Lower leg skin (tissue), 4 donors: ENCODE measurements around the gene UBL4A. TPM values are rescaled to one million over a fixed set of nuclear protein-coding genes. Genes with fewer than 3 reads are reported as not detected.

Experiments
- DNase-seq, 2 donors: peaks; one replicate each; pipeline ENCODE4 v3.0.0-alpha.2; 2019; ENCODE audit warnings: low spot score in 2 of 2
- H3K4me3 ChIP-seq: fragments of 200-600 bp; sonication (generic); 2 replicates; pipeline ENCODE4 v1.5.1; 2017; ENCODE audit warnings: mild to moderate bottlenecking, low read depth; ENCODE audit not compliant: poor library complexity, severe bottlenecking
- POLR2A ChIP-seq, 2 donors: fragments of 450-650 bp; IDR thresholded peaks; one replicate each; pipeline ENCODE4 v1.6.1; 2016 to 2017; ENCODE audit warnings: antibody characterized with exemption in 2 of 2, mild to moderate bottlenecking in 1 of 2, moderate library complexity in 1 of 2
- WGBS, 2 donors: methylation state at CpG; one replicate each; pipeline ENCODE4 v1.1.5; 2018; 5-methylcytosine and 5-hydroxymethylcytosine counted together
- intact Hi-C: fragments of 100-400 bp; cut with DNase I; formaldehyde crosslinking; loops from one replicate; pipeline ENCODE4 v1.15.0; 2023; ENCODE audit warnings: low total_unique reads
- total RNA-seq, 4 donors: library from RNA; depleted of rRNA; stranded (reverse); fragments of >200 nt; gene quantifications; one replicate each; pipeline ENCODE4 v1.1.0, GENCODE V29; 2016
- TF ChIP-seq, protein P1 (sequence below), 3 donors: fragments of 450-650 bp; IDR thresholded peaks; one replicate each; pipeline ENCODE4 v1.5.1; 2016; ENCODE audit warnings: antibody characterized with exemption in 3 of 3, mild to moderate bottlenecking in 3 of 3, moderate library complexity in 2 of 3

Gene UBL4A
- total RNA-seq, 4 donors from 2014 or later, result 33.7 to 57.0 (median 50.7) TPM

DNA sequence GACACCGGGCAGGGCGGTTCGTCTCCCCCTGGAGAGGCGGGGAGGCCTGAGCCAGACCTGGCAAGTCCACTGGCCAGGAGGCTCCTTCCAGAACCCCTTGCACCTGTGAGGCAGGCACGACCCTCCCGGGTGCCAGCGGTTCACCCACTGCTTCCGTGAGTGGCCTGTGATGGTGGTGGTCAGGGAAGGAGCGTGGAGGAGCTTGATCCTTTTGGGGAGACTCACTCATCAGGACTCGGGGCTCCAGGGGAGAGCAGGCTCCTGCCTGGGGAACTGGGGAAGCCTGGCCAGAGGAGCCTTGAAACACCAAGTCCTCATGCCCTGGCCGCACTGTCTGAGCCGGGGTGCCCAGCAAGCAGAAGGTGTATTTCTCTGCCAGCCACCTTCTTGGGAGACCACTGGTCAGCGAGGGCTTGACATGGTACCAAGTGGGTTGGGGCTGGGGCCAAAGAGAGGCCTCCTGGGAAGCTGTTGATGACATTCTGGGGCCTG lies 41.6 kb downstream of the UBL4A start:
- H3K4me3 ChIP-seq, result peak overlapping the region; percentile 33
- intact Hi-C loops, result no loop called here
- 53 to 60% methylated on average over 1 to 13 of the region's 13 CpGs for WGBS, 2 donors
- no peak for DNase-seq
- TF ChIP-seq, protein P1, sequence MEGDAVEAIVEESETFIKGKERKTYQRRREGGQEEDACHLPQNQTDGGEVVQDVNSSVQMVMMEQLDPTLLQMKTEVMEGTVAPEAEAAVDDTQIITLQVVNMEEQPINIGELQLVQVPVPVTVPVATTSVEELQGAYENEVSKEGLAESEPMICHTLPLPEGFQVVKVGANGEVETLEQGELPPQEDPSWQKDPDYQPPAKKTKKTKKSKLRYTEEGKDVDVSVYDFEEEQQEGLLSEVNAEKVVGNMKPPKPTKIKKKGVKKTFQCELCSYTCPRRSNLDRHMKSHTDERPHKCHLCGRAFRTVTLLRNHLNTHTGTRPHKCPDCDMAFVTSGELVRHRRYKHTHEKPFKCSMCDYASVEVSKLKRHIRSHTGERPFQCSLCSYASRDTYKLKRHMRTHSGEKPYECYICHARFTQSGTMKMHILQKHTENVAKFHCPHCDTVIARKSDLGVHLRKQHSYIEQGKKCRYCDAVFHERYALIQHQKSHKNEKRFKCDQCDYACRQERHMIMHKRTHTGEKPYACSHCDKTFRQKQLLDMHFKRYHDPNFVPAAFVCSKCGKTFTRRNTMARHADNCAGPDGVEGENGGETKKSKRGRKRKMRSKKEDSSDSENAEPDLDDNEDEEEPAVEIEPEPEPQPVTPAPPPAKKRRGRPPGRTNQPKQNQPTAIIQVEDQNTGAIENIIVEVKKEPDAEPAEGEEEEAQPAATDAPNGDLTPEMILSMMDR (IDR thresholded peaks at IDR 0.05), result no peak
- TF ChIP-seq POLR2A (IDR thresholded peaks at IDR 0.05), result no peak

DNA sequence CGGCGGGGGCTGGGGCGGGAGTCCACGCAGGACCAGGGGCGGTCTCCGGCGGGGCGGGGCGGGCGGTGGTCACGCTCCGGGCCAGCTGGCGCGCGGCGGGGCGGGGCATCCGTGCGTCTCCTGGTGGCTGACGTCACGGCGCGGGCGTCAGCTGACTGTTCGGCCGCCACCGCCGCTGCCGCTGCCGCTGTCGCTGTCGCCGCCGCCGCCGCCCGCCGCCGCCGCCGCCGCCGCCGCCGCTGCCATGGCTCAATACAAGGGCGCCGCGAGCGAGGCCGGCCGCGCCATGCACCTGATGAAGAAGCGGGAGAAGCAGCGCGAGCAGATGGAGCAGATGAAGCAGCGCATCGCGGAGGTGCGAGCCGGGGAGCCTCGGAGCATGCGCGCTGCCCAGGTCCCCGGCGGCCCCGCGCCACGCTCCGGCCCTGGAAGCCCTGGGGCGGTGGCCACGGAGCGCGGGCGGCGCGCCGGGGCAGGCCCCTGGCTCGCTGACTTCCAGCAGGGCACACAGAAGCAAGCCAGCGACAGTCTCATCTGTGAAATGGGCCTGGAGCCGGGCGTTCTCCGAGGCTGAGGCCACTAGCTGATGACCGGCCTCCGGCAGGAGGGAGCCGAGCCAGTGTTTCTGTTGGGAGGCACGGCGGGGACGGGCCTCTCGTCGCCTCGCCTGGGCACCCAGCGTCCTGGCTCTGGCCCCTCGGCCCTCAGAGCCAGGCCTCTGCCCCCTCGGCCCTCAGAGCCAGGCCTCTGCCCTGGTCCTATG lies 42.2 kb downstream of the UBL4A start, which contains the start of gene FAM50A:
Gene FAM50A, plus strand, starts transcription at position 150 of the 763 bp plus-strand sequence. Its CDS starts 95 bp downstream, at position 245.
- DNase-seq, result peak; percentile 56 to 96
- 50% methylated on average over 19 of the region's 94 CpGs; no CpG with 5 or more reads in 1 of the 2 donors for WGBS, 2 donors
- H3K4me3 ChIP-seq, result peak within 1 kb of the TSS; percentile 33
- intact Hi-C loops, result no loop called here
- TF ChIP-seq, protein P1 (IDR thresholded peaks at IDR 0.05), result no peak
- TF ChIP-seq POLR2A (IDR thresholded peaks at IDR 0.05), result no peak

DNA sequence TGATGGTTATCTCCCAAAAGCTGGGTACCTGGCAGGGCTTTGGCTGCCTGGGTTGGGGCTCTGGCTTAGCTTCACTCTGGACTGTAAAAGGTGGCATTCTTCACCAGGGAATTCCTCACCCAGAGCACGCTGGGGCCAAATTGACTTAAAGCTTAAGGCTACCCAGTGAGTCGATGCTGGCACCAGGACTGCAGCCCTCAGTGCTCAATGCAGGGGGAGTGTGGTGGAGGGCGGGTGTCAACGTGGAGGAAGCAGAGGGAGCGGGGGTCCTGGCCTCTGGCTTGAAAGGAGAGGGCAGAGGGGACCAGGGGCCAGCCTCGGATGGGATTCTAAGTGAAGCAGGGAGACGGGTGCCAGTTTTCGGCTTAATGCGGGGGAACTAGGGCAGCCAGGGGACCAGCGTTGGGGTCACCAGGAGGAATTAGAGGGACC lies 42.9 kb downstream of the UBL4A start:
- WGBS, 2 donors, result 12 to 44% methylated on average over 4 to 10 of the region's 10 CpGs
- no peak for DNase-seq
- H3K4me3 ChIP-seq, result no peak overlapping the region
- TF ChIP-seq, protein P1 (IDR thresholded peaks at IDR 0.05), result no peak
- no peak for TF ChIP-seq POLR2A (IDR thresholded peaks at IDR 0.05)
- intact Hi-C loops, result no loop called here

DNA sequence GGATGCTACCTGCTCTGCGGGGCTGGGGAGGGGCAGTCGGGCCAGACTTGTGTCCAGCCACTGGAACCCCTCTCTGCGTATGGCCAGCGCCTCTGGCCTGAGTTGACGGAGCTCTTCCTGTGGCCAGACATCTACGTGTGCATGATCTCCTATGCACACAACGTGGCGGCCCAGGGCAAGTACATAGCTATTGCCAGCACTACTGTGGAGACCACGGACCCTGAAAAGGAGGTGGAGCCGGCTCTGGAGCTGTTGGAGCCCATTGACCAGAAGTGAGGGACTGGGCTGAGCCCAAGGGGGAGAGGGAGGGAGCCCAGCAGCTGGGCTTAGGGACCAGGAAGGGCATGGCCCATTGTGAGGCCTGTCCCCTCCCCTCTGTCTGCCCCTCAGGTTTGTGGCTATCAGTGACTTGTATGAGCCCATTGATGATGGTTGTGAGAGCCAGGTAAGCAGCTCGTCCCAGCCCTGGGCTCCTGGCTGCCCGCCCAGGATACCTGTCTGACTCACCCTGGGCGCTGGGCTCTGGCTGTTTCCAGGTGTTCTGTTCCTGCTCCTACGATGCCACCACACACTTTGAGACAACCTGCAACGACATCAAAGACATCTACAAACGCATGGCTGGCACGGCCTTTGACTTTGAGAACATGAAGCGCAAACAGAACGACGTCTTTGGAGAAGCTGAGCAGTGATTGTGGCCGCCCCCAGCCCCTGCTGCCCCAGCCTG lies 44.3 kb downstream of the UBL4A start:
- no peak for DNase-seq
- TF ChIP-seq POLR2A (IDR thresholded peaks at IDR 0.05), result no peak
- TF ChIP-seq, protein P1 (IDR thresholded peaks at IDR 0.05), result no peak
- 75 to 82% methylated on average over 6 to 20 of the region's 21 CpGs for WGBS, 2 donors
- intact Hi-C loops, result no loop called here
- H3K4me3 ChIP-seq, result no peak overlapping the region

DNA sequence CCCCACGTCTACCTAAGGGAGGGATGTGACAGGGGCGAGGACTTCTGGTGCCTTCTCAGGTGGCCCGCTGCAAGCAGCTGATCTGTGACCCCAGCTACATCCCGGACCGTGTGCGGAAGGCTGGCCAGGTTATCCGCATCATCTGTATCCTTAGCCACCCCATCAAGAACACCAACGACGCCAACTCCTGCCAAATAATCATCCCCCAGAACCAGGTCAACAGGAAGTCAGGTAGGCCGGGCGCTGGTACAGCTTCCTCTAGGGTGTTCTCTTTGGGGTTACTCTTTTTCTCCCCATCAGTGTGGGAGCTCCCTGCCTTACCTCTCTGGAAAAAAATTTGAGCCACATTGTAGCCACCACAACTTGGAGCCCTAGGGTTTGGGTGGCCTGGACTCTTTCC lies 44.9 kb downstream of the UBL4A start:
- TF ChIP-seq, protein P1 (IDR thresholded peaks at IDR 0.05), result no peak
- no peak for TF ChIP-seq POLR2A (IDR thresholded peaks at IDR 0.05)
- DNase-seq, result no peak
- WGBS, 2 donors, result 80 to 97% methylated on average over 2 to 10 of the region's 11 CpGs
- intact Hi-C loops, result no loop called here
- H3K4me3 ChIP-seq, result no peak overlapping the region
